GM21529 (cell line): ENCODE data around the gene LIG4.
"Not testable (repeated sequence)": the region's sequence is repeated elsewhere in the genome, so short reads cannot be mapped to it uniquely, and the experiment has no call there.

ENCODE experiments used
- ATAC-seq: cut with Tn5 transposase; IDR thresholded peaks from one replicate; pipeline ENCODE4 v1.9.1; 2021; ENCODE audit not compliant: unreplicated experiment

The LIG4 gene

GRCh38 chr13:108215436-108215835, at the start of gene LIG4:
TSS of gene LIG4 (minus strand) at chr13:108215536. CDS start at chr13:108211268, 4,268 bp downstream.
- peak; percentile 57 for ATAC-seq

- no peak for ATAC-seq
Observed at GRCh38 chr13:108263621-108264355, 48.5 kb upstream of the LIG4 start.

GRCh38 chr13:108257248-108257647, 41.9 kb upstream of the LIG4 start:
- ATAC-seq, result no peak

- peak; percentile 58 for ATAC-seq
Observed at GRCh38 chr13:108249150-108249549, 33.8 kb upstream of the LIG4 start.

GRCh38 chr13:108230377-108230776, 15.0 kb upstream of the LIG4 start:
- no peak for ATAC-seq

GRCh38 chr13:108227651-108228272, 12.4 kb upstream of the LIG4 start:
- no peak for ATAC-seq

GRCh38 chr13:108226184-108226583, 10.8 kb upstream of the LIG4 start:
- ATAC-seq, result peak; percentile 31

- ATAC-seq, result peak; percentile 55
Observed at GRCh38 chr13:108225440-108225839, 10.1 kb upstream of the LIG4 start.

GRCh38 chr13:108223687-108224503, 8.6 kb upstream of the LIG4 start:
- no peak for ATAC-seq

- peak; percentile 10 for ATAC-seq
Observed at GRCh38 chr13:108220041-108220440, 4.7 kb upstream of the LIG4 start.

- ATAC-seq, result peak; percentile 74
Observed at GRCh38 chr13:108218044-108218974, 3.0 kb upstream of the LIG4 start, which contains the start of gene ABHD13. TSS of gene ABHD13 (plus strand) at chr13:108218392. CDS start at chr13:108229219, 10,827 bp downstream.

- not testable (repeated sequence) for ATAC-seq
Observed at GRCh38 chr13:108217307-108218043, 2.1 kb upstream of the LIG4 start.

- no peak for ATAC-seq
Observed at GRCh38 chr13:108214441-108215271, 680 bp downstream of the LIG4 start.

GRCh38 chr13:108213946-108214345, 1.4 kb downstream of the LIG4 start:
- no peak for ATAC-seq

- ATAC-seq, result peak; percentile 39
Observed at GRCh38 chr13:108212886-108213285, 2.5 kb downstream of the LIG4 start.

GRCh38 chr13:108210551-108210950, 4.8 kb downstream of the LIG4 start:
- ATAC-seq, result no peak

- ATAC-seq, result no peak
Observed at GRCh38 chr13:108200781-108201398, 14.4 kb downstream of the LIG4 start.

GRCh38 chr13:108195861-108196260, 19.5 kb downstream of the LIG4 start:
- no peak for ATAC-seq
